GM18499 (cell line): ENCODE results near the gene FAM110A.
"Not testable (repeated sequence)": the region's sequence is repeated elsewhere in the genome, so short reads cannot be mapped to it uniquely, and the experiment has no call there.

Source experiments
- ATAC-seq: cut with Tn5 transposase; IDR thresholded peaks from one replicate; pipeline ENCODE4 v1.9.1; 2021; ENCODE audit warnings: moderate number of reproducible peaks; ENCODE audit not compliant: insufficient read depth, unreplicated experiment

The FAM110A gene

DNA sequence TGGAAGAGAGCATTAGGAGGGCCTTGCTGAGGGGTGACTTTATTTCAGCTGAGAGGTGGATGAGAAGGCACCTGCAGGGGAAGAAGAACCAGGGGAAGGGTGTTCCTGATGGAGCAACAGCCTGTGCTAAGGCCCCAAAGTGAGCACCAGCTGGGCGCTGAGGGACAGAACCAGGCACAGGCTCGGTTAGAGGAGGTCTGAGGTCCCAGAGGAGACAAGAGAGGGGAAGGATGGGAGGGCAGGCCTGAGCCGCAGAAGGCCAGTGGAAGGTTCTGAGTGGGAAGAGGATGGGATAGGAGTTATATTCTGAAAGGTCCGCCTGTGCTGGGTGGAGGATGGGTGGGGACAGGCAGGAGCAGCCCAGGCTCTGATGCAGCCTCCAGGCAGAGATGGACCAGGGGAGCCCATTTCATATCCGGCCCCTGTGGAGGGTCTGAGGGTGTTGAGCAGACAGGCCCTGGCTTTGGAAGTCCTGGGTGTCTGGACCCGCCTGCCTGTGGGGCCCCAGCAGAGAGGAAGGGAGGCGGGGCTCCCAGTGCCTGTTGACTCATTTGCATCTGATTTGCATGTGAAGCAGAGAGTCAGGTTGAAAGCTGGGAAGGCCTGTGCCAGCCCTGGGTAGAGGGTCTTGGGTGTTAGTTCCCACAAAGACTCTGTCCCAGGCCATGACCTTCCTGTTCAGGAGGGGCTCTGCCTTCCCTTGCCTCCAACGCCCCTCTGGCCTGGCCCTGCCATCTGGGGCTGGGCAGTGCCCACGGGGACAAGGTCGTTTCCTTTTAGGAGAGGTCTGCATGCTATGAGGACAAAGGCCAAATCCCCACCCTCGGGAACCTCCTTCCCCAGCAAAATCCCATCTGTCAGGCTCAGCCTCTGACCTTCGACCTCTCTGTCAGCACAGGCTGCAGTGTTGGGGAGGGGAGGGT is 10.6 kb upstream of the FAM110A start:
- no peak for ATAC-seq

DNA sequence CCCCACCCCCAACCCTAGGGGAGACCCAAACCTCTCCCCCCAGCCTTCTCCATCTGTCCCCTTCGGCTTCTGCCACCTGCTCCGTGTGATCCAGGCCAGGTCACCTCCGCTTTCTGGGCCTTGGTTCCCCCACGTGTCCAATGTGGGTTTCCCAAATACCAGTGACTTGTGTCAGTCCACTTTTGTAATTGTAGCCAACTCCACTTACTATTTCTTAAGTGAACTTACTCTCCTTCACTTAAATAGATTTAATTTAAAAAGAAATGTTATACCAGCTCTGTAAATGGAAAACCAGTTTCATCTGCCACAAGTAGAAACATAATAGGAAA is 10.0 kb upstream of the FAM110A start:
- no peak for ATAC-seq

DNA sequence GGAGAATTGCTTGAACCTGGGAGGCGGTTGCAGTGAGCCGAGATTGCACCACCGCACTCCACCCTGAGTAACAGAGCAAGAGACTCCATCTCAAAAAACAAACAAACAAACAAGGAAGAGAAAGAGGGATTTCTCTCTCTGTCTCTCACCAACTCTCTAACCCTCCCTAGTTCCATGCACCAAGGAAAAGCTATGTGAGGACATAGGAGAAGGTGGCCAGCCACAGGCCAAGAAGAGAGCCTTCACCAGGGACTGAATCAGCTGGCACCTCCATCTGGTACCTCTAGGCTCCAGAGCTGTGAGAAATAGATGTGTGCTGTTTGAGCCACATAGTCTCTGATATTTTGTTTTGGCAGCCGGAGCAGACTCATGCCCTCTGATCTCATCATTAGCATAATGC is 9.0 kb upstream of the FAM110A start:
- ATAC-seq: no peak

DNA sequence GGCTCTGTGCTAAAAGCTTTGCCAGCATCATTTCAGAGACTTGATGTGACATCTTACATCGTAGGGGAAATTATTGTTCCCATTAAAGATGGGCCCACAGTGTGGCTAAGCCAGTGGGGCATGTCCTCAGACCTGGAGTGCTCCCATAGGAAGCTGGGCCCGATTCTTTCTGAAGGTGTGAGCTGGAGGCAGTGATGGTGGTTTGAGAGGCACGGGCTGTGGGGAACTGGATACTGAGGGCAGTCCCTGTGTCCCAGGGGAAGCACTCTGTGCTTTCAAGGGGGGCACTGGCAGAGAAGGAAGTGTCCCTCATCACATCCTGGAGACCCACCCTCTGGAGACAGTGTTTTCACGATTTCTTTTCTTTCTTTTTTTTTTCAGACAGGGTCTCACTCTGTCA is 8.6 kb upstream of the FAM110A start:
- no peak for ATAC-seq

DNA sequence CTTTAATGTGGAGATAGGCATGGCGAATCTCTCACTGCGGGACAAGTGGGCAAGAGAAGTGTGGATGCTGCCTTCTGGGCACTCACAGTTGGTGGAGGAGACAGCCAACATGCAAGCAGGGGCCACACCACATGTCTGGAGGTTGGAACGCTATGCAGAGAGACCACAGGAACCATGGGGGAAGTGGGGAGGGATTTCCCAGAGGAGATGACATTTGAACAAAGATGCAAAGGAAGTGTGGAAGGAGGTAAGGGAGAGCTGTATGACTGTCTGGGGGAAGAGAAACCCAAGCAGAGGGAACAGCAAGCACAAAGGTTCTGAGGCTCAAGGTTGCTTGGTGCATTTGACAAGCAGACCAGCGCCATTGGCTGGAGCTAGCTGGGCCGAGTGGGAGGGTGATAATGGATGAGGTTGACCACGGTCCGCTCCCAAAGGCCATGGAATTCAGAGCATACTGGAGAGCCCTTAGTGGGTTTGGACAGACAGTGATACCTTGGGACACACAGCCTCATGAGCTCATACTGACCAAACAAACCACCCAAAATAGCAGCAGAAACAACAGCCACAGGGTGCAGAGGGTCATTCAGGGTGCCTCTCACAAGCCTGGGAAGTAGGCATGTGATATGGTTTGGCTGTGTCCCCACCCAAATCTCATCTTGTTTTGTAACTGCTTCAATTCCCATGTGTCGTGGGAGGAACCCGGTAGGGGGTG is 7.6 kb upstream of the FAM110A start:
- no peak for ATAC-seq

DNA sequence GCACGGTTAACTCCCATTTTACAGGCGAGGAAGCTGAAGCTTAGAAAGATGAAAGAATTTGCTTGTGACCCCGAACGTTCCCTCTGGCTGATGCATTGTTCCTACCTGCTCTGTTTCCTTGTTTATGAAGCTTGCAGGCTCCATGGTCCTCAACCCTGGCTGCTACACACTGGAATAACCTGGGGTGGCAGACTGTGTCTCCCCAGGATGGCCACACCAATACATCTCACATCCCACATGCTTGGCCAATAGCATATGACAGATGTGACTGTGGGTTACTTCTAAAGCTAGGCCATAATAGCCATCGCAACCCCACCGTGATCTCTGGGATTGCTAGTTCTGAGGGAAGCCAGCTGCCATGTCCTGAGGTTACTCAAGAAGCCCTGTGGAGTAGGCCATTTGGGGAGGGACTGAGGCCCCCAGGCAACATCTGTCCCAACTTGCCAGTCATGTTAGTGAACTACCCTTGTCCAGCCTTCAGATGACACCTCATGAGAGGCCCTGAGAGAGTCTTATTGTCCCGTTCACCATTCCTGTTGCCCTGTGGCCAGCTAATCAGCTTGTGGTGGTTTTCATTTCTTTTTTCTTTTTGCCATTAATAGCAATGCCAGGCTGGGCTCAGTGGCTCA is 6.7 kb upstream of the FAM110A start:
- no peak for ATAC-seq

- ATAC-seq: not testable (repeated sequence)
Observed at GRCh38 chr20:827981-828380, 5.5 kb upstream of the FAM110A start.

GRCh38 chr20:828987-829386 is 4.5 kb upstream of the FAM110A start:
- ATAC-seq: no peak

- no peak for ATAC-seq
Observed at GRCh38 chr20:829551-829950, 4.0 kb upstream of the FAM110A start.

GRCh38 chr20:830011-830521 is 3.4 kb upstream of the FAM110A start:
- ATAC-seq: no peak

DNA sequence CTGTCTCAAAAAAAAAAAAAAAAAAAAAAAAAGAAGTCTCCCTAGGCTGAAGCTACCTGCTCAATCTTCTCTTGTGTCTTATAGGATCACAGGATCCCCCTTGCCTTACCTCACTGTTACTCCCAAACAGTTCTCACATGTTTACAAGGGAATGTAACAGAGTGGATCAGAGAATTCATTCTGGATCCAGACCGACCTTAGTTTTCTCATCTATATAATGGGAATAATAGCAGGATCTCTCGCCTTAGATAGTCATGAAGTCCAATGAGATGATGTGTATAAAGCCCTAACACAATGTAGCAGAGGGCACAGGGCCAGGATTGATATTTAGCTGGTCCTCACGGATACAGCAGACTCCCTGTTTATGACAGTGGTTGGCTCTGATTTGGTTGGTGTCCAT is 2.3 kb upstream of the FAM110A start:
- ATAC-seq: no peak

DNA sequence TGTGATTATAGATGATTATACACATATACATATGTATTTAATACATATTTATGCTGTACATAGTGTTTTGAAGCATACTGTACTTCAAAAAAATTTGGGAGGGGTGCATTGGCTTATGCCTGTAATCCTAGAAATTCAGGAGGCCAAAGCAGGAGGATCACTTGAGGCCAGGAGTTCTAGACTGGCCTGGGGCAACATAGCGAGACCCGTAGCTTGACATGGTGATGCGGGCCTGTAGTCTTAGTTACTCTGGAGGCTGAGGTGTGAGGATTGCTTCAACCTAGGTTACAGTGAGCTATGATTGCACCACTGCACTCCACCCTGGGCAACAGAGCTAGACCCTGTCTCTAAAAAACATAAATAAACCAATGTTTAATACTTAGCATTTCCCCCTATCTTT is 1.6 kb upstream of the FAM110A start:
- ATAC-seq: no peak

DNA sequence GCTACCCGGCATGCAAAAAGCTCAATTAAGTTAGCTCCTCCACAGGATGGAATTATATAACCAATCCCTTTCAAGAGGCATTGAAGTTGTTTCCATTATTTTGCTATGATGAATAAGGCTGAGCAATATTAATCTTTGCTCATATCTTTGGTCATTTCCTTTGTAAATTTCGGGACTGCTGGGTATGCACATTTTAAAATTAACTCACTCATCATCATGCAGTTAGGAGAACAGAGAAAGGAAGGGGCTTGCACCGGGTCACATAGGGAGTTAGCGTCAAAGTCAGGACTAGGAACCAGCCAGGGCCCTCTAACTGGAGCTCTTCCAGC is 430 bp upstream of the FAM110A start:
- no peak for ATAC-seq

- ATAC-seq: no peak
Observed at GRCh38 chr20:834151-834746, 734 bp downstream of the FAM110A start.

- ATAC-seq: no peak
Observed at GRCh38 chr20:835608-836045, 2.1 kb downstream of the FAM110A start.

- no peak for ATAC-seq
Observed at GRCh38 chr20:836190-836589, 2.7 kb downstream of the FAM110A start.

DNA sequence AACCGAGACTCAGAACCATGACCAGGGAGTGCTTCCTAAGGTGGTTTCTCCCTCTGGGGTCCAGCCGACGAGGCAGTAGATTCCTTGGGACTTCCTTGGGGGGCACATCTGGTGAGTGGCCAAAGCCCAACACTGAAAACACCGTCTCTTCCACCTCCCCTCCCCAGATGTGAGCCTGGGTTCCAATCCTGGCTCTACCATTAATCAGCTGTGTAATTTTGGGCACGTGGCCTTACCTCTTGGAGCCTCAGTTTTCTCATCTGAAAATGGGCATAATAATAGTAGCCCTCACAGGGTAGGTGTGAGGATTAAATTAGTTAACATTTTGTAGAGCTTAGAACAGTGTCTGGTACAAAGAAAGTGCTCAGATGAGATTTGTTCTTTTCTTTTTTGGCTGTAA is 5.5 kb downstream of the FAM110A start:
- ATAC-seq: no peak

GRCh38 chr20:839626-840025 is 6.1 kb downstream of the FAM110A start:
- no peak for ATAC-seq

- ATAC-seq: no peak
Observed at GRCh38 chr20:840503-840857, 7.0 kb downstream of the FAM110A start.

DNA sequence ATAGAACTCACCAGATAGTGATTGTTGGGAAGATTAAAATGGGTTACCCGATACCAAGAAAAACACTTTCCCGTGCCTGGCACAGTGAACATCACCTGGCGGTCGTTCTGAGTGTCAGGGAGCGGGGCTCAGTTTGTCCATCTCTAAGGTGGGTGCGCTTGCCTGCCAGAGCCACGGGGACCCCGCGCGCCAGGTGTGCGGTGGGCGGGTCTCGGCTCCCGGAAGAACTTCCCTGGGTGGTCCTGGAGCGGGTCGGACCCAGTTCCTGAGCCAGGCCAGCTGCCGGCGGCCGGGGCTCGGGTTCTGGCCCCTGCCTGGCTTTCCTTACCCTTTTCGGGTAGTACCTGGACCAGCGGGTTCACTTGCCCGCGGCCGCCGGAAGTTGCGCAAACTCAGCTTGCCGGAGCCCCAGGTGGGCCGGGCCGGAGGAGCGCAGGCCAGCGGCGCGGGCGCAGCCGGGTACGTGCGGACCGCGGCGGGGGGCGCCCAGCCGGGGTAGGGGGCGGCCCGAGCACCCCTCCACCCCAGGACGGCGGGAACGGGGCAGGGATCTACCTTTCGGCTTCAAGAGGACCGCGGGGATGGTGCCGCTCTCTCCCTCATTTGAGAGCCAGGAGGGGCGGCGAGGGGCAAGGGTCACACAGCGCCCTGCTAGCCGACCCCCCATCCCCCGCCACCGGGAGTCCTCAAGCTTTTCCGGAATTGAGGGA is 7.5 kb downstream of the FAM110A start:
- ATAC-seq: no peak
